HT-29 (cell line): ENCODE results near the gene HMOX1. TPM values are rescaled to one million over a fixed set of nuclear protein-coding genes. Genes with fewer than 3 reads are reported as not detected.

Experiments used
- DNase-seq: peaks from one replicate; pipeline ENCODE4 v3.0.0-alpha.2; 2015; ENCODE audit warnings: low spot score
- total RNA-seq: library from RNA; depleted of rRNA; stranded (reverse); fragments of >200 nt; shearing (Covaris generic); gene quantifications from 2 replicates; pipeline ENCODE4 v1.2.3, GENCODE V29; 2014; rRNA removed

HMOX1 gene
- 14.9 and 21.6 TPM in 2 replicates for total RNA-seq

GRCh38 chr22:35380537-35381423 lies at the start of gene HMOX1:
HMOX1 (plus strand) TSS chr22:35381096; CDS start chr22:35381174, 78 bp downstream.
- DNase-seq: peak; percentile 66

GRCh38 chr22:35332278-35332677 lies 48.6 kb upstream of the HMOX1 start:
- DNase-seq: no peak

- DNase-seq: no peak
Measured at GRCh38 chr22:35333220-35333619, 47.7 kb upstream of the HMOX1 start.

GRCh38 chr22:35334004-35334403 lies 46.9 kb upstream of the HMOX1 start:
- no peak for DNase-seq

GRCh38 chr22:35335468-35335867 lies 45.4 kb upstream of the HMOX1 start:
- DNase-seq: no peak

- DNase-seq: no peak
Measured at GRCh38 chr22:35335936-35336781, 44.7 kb upstream of the HMOX1 start.

- DNase-seq: no peak
Measured at GRCh38 chr22:35337932-35338331, 43.0 kb upstream of the HMOX1 start.

- DNase-seq: no peak
Measured at GRCh38 chr22:35341090-35341874, 39.6 kb upstream of the HMOX1 start.

- no peak for DNase-seq
Measured at GRCh38 chr22:35342390-35342789, 38.5 kb upstream of the HMOX1 start.

GRCh38 chr22:35343664-35344550 lies 37.0 kb upstream of the HMOX1 start:
- no peak for DNase-seq

GRCh38 chr22:35344956-35345690 lies 35.8 kb upstream of the HMOX1 start:
- DNase-seq: no peak

- no peak for DNase-seq
Measured at GRCh38 chr22:35345808-35346505, 34.9 kb upstream of the HMOX1 start.

GRCh38 chr22:35346596-35347220 lies 34.2 kb upstream of the HMOX1 start:
- no peak for DNase-seq

- DNase-seq: no peak
Measured at GRCh38 chr22:35347462-35347861, 33.4 kb upstream of the HMOX1 start.

- no peak for DNase-seq
Measured at GRCh38 chr22:35348026-35348590, 32.8 kb upstream of the HMOX1 start.

- DNase-seq: no peak
Measured at GRCh38 chr22:35348703-35349102, 32.2 kb upstream of the HMOX1 start.

GRCh38 chr22:35349368-35349703 lies 31.6 kb upstream of the HMOX1 start:
- no peak for DNase-seq

GRCh38 chr22:35349704-35350538 lies 31.0 kb upstream of the HMOX1 start:
- no peak for DNase-seq
